DND-41 (cell line): ENCODE results near the gene TMEM209.

ENCODE experiments used
- ATAC-seq: fragments of 200-7000 bp; cut with Tn5 transposase; 3 replicates; pipeline ENCODE4 v1.9.1; 2021; ENCODE audit warnings: low read depth; ENCODE audit not compliant: insufficient read depth
- DNase-seq: peaks from one replicate; pipeline ENCODE4 v3.0.0-alpha.2; 2020
- H2AFZ ChIP-seq: 2 replicates; pipeline ENCODE4 v1.6.0; 2012; ENCODE audit warnings: low read depth, low read length
- H3K27ac ChIP-seq: 2 replicates; pipeline ENCODE4 v1.5.1; 2012; ENCODE audit warnings: low read length, inconsistent platforms
- H3K27me3 ChIP-seq: fragments of 200-600 bp; sonication (generic); 2 replicates; pipeline ENCODE4 v1.6.0; 2012; ENCODE audit warnings: low read length, mild to moderate bottlenecking, inconsistent platforms; ENCODE audit not compliant: insufficient read depth, poor library complexity
- H3K36me3 ChIP-seq: 2 replicates; pipeline ENCODE4 v1.5.1; 2012; ENCODE audit warnings: low read length, inconsistent platforms; ENCODE audit not compliant: insufficient read depth
- H3K4me1 ChIP-seq: 2 replicates; pipeline ENCODE4 v1.5.1; 2012; ENCODE audit warnings: mild to moderate bottlenecking, low read length; ENCODE audit not compliant: insufficient read depth
- H3K4me2 ChIP-seq: 2 replicates; pipeline ENCODE4 v1.6.0; 2012; ENCODE audit warnings: mild to moderate bottlenecking, moderate library complexity, low read length, inconsistent platforms; ENCODE audit not compliant: insufficient read depth
- H3K4me3 ChIP-seq, 2 experiments: fragments of 200-600 bp in 1 of 2; shearing (Covaris generic) in 1 of 2; 2 replicates each; pipeline ENCODE4 v1.5.1; 2012 to 2016; ENCODE audit warnings: inconsistent platforms in 2 of 2, low read length in 2 of 2, mild to moderate bottlenecking in 2 of 2, low read depth in 1 of 2, moderate library complexity in 1 of 2
- H3K79me2 ChIP-seq: 2 replicates; pipeline ENCODE4 v1.6.0; 2012; ENCODE audit warnings: low read length, inconsistent platforms; ENCODE audit not compliant: insufficient read depth
- H3K9ac ChIP-seq: 2 replicates; pipeline ENCODE4 v1.6.0; 2012; ENCODE audit warnings: low read depth, mild to moderate bottlenecking, inconsistent platforms, low read length, moderate library complexity
- H3K9me3 ChIP-seq: 2 replicates; pipeline ENCODE4 v1.5.1; 2012; ENCODE audit warnings: low read length, moderate library complexity, mild to moderate bottlenecking, inconsistent platforms; ENCODE audit not compliant: insufficient read depth, severe bottlenecking
- H4K20me1 ChIP-seq: 2 replicates; pipeline ENCODE4 v1.6.0; 2012; ENCODE audit warnings: low read length; ENCODE audit not compliant: insufficient read depth
- CTCF ChIP-seq: IDR thresholded peaks from 2 replicates; pipeline ENCODE4 v1.5.1; 2012; ENCODE audit warnings: borderline replicate concordance, low read length, moderate library complexity, mild to moderate bottlenecking; ENCODE audit not compliant: poor library complexity, severe bottlenecking; ENCODE audit errors: extremely low read depth
- EZH2 ChIP-seq: IDR thresholded peaks from 3 replicates; pipeline ENCODE4 v1.6.1; 2012; ENCODE audit warnings: borderline replicate concordance, low read depth, mild to moderate bottlenecking, moderate library complexity, low read length, inconsistent platforms; ENCODE audit not compliant: severe bottlenecking

TMEM209 gene

GRCh38 chr7:130136579-130137167, 68.5 kb downstream of the TMEM209 start:
- no peak overlapping the region for H3K27ac ChIP-seq
- H2AFZ ChIP-seq: no peak overlapping the region
- H3K9ac ChIP-seq: no peak overlapping the region
- no peak overlapping the region for H3K4me3 ChIP-seq
- H3K4me1 ChIP-seq: no peaks in the 10 kb centered on the region
- H4K20me1 ChIP-seq: no peaks in the 10 kb centered on the region
- no peaks in the 10 kb centered on the region for H3K9me3 ChIP-seq
- no peak overlapping the region for H3K4me2 ChIP-seq
- peaks cover 57% of the 10 kb centered on the region for H3K36me3 ChIP-seq
- no peak for ATAC-seq
- no peak for DNase-seq
- H3K27me3 ChIP-seq: no peaks in the 10 kb centered on the region
- H3K79me2 ChIP-seq: no peaks in the 10 kb centered on the region
- TF ChIP-seq CTCF (no peak), EZH2 (no peak)

GRCh38 chr7:130135208-130136205, 69.7 kb downstream of the TMEM209 start:
- no peak overlapping the region for H3K4me2 ChIP-seq
- no peak for ATAC-seq
- no peaks in the 10 kb centered on the region for H3K9me3 ChIP-seq
- no peaks in the 10 kb centered on the region for H3K4me1 ChIP-seq
- H3K27me3 ChIP-seq: no peaks in the 10 kb centered on the region
- no peak overlapping the region for H3K4me3 ChIP-seq
- H2AFZ ChIP-seq: no peak overlapping the region
- DNase-seq: no peak
- H3K27ac ChIP-seq: no peak overlapping the region
- no peak overlapping the region for H3K9ac ChIP-seq
- H4K20me1 ChIP-seq: no peaks in the 10 kb centered on the region
- H3K79me2 ChIP-seq: no peaks in the 10 kb centered on the region
- TF ChIP-seq CTCF (no peak), EZH2 (no peak)
- H3K36me3 ChIP-seq: peaks cover 64% of the 10 kb centered on the region

GRCh38 chr7:130134726-130135125, 70.5 kb downstream of the TMEM209 start:
- H3K27me3 ChIP-seq: no peaks in the 10 kb centered on the region
- H3K27ac ChIP-seq: no peak overlapping the region
- H3K4me3 ChIP-seq: no peak overlapping the region
- no peak for DNase-seq
- H2AFZ ChIP-seq: no peak overlapping the region
- H3K4me2 ChIP-seq: no peak overlapping the region
- H3K36me3 ChIP-seq: peaks cover 64% of the 10 kb centered on the region
- ATAC-seq: no peak
- TF ChIP-seq CTCF: no peak
- no peak for TF ChIP-seq EZH2
- no peak overlapping the region for H3K9ac ChIP-seq
- no peaks in the 10 kb centered on the region for H3K9me3 ChIP-seq
- H3K79me2 ChIP-seq: no peaks in the 10 kb centered on the region
- no peaks in the 10 kb centered on the region for H4K20me1 ChIP-seq
- no peaks in the 10 kb centered on the region for H3K4me1 ChIP-seq
